ENCODE measurements around the gene UGT1A3.
A peak's percentile ranks its signal among the peaks of the same experiment; 100 is the strongest.

UGT1A3 gene

GRCh38 chr2:233803994-233804393 lies 75.2 kb downstream of the UGT1A3 start:
- Histone ChIP-seq H3K27me3 (ENCODE audit: insufficient read depth, low read length, poor library complexity) (peaks cover 19% of the 10 kb centered on the region), H4K20me1 (ENCODE audit: insufficient read depth, low read length) (peaks cover 3% of the 10 kb centered on the region; the same call in 1 of the 2 replicates), H3K4me1 (ENCODE audit: insufficient read depth, low read length) (no peaks in the 10 kb centered on the region), H2AFZ (ENCODE audit: low read depth, low read length) (no peak overlapping the region), H3K79me2 (ENCODE audit: insufficient read depth, low read length) (no peaks in the 10 kb centered on the region), H3K9me3 (ENCODE audit: insufficient read depth, low read length, severe bottlenecking) (no peaks in the 10 kb centered on the region), H3K9ac (ENCODE audit: low read depth, low read length) (no peak overlapping the region), H3K27ac (ENCODE audit: low read length) (no peak overlapping the region), H3K36me3 (ENCODE audit: insufficient read depth, low read length) (no peaks in the 10 kb centered on the region), H3K4me2 (ENCODE audit: insufficient read depth, low read length) (no peak overlapping the region), H3K4me3 (ENCODE audit: low read depth in 1 of 2, low read length in 2 of 2) (no peak overlapping the region)
- no peak for ATAC-seq (ENCODE audit: insufficient read depth, low read depth)
- TF ChIP-seq CTCF (IDR thresholded peaks at IDR 0.05; ENCODE audit: borderline replicate concordance, extremely low read depth, low read length, poor library complexity, severe bottlenecking) (no peak), EZH2 (IDR thresholded peaks at IDR 0.05; ENCODE audit: borderline replicate concordance, low read depth, low read length, severe bottlenecking) (no peak)
- no peak for DNase-seq

GRCh38 chr2:233807215-233807865 lies 78.5 kb downstream of the UGT1A3 start:
- H3K4me2 ChIP-seq (ENCODE audit: insufficient read depth, low read length): no peak overlapping the region
- ATAC-seq (ENCODE audit: insufficient read depth, low read depth) (no peak), DNase-seq (no peak)
- TF ChIP-seq CTCF (IDR thresholded peaks at IDR 0.05; ENCODE audit: borderline replicate concordance, extremely low read depth, low read length, poor library complexity, severe bottlenecking): peak; percentile 18
- TF ChIP-seq EZH2 (IDR thresholded peaks at IDR 0.05; ENCODE audit: borderline replicate concordance, low read depth, low read length, severe bottlenecking): no peak
- H3K9ac ChIP-seq (ENCODE audit: low read depth, low read length): no peak overlapping the region
- H3K4me3 ChIP-seq (ENCODE audit: low read depth in 1 of 2, low read length in 2 of 2): no peak overlapping the region
- H4K20me1 ChIP-seq (ENCODE audit: insufficient read depth, low read length): peaks cover 3% of the 10 kb centered on the region; the same call in 1 of the 2 replicates
- H3K9me3 ChIP-seq (ENCODE audit: insufficient read depth, low read length, severe bottlenecking): no peaks in the 10 kb centered on the region
- H3K27me3 ChIP-seq (ENCODE audit: insufficient read depth, low read length, poor library complexity): peaks cover 36% of the 10 kb centered on the region
- H3K79me2 ChIP-seq (ENCODE audit: insufficient read depth, low read length): no peaks in the 10 kb centered on the region
- H3K36me3 ChIP-seq (ENCODE audit: insufficient read depth, low read length): no peaks in the 10 kb centered on the region
- no peak overlapping the region for H3K27ac ChIP-seq (ENCODE audit: low read length)
- no peaks in the 10 kb centered on the region for H3K4me1 ChIP-seq (ENCODE audit: insufficient read depth, low read length)
- no peak overlapping the region for H2AFZ ChIP-seq (ENCODE audit: low read depth, low read length)

GRCh38 chr2:233807966-233808935 lies 79.4 kb downstream of the UGT1A3 start:
- Histone ChIP-seq H3K9ac (ENCODE audit: low read depth, low read length) (no peak overlapping the region), H2AFZ (ENCODE audit: low read depth, low read length) (no peak overlapping the region), H3K4me1 (ENCODE audit: insufficient read depth, low read length) (no peaks in the 10 kb centered on the region), H3K27me3 (ENCODE audit: insufficient read depth, low read length, poor library complexity) (peaks cover 36% of the 10 kb centered on the region), H3K27ac (ENCODE audit: low read length) (no peak overlapping the region), H3K36me3 (ENCODE audit: insufficient read depth, low read length) (no peaks in the 10 kb centered on the region), H3K4me3 (ENCODE audit: low read depth in 1 of 2, low read length in 2 of 2) (no peak overlapping the region), H3K4me2 (ENCODE audit: insufficient read depth, low read length) (no peak overlapping the region), H4K20me1 (ENCODE audit: insufficient read depth, low read length) (peaks cover 3% of the 10 kb centered on the region; the same call in 1 of the 2 replicates), H3K9me3 (ENCODE audit: insufficient read depth, low read length, severe bottlenecking) (no peaks in the 10 kb centered on the region), H3K79me2 (ENCODE audit: insufficient read depth, low read length) (no peaks in the 10 kb centered on the region)
- ATAC-seq (ENCODE audit: insufficient read depth, low read depth) (no peak), DNase-seq (no peak)
- TF ChIP-seq CTCF (IDR thresholded peaks at IDR 0.05; ENCODE audit: borderline replicate concordance, extremely low read depth, low read length, poor library complexity, severe bottlenecking) (no peak), EZH2 (IDR thresholded peaks at IDR 0.05; ENCODE audit: borderline replicate concordance, low read depth, low read length, severe bottlenecking) (no peak)

All from DND-41 (cell line).